ENCODE results near the gene CRTC2.

CRTC2 gene

GRCh38 chr1:153945131-153945794, 13.1 kb downstream of the CRTC2 start:
- peak; percentile 57 for DNase-seq

DNA sequence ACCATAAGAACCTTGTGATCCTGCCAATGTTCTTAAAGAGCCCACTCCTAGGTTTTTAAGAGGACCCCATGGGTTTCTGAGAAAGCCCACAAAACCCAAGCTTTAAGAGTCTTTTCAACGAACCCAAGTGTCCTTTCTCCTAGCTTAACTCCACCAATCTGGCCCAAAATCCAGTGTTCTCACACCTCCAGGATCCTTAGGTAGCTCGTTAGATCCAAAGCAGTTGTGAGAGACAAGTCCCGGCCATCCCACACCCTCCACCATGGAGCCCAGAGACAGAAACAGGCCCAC, 13.6 kb downstream of the CRTC2 start:
- no peak for DNase-seq

GRCh38 chr1:153944005-153944826, 14.2 kb downstream of the CRTC2 start:
- no peak for DNase-seq

DNA sequence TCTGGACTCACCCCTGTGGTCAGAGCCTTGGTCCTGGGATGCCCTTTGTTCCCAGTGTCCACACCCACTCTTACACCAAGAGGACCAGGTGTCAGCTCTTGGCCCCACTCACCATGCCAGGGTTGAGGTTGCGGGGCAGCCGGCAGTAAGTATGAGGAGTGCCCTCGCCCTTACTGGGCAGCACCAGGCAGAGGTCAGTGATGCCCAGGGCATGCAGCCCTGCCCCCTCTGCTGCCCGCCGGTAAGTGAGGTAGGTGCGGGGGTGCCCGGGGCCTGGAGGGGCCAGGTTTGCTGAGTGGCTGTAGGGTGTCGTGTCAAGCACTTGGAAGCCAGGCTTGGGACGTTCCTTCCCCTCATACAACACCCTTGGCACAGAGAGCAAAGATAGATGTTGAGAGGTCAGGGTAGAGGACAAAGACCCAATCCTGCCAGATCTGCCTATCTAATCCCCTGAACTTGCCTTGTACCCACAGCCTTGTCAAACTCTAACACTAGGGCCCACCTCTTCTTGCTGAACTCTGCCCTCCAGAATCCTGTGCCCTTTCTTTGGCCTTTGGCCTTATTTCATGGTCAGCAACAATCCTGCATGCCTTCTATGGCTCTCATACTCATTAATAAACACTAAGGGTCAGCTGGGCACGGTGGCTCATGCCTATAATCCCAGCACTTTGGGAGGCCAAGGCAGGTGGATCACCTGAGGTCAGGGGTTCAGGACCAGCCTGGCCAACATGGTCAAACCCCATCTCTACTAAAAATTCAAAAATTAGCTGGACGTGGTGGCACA, 15.5 kb downstream of the CRTC2 start:
- DNase-seq: no peak

DNA sequence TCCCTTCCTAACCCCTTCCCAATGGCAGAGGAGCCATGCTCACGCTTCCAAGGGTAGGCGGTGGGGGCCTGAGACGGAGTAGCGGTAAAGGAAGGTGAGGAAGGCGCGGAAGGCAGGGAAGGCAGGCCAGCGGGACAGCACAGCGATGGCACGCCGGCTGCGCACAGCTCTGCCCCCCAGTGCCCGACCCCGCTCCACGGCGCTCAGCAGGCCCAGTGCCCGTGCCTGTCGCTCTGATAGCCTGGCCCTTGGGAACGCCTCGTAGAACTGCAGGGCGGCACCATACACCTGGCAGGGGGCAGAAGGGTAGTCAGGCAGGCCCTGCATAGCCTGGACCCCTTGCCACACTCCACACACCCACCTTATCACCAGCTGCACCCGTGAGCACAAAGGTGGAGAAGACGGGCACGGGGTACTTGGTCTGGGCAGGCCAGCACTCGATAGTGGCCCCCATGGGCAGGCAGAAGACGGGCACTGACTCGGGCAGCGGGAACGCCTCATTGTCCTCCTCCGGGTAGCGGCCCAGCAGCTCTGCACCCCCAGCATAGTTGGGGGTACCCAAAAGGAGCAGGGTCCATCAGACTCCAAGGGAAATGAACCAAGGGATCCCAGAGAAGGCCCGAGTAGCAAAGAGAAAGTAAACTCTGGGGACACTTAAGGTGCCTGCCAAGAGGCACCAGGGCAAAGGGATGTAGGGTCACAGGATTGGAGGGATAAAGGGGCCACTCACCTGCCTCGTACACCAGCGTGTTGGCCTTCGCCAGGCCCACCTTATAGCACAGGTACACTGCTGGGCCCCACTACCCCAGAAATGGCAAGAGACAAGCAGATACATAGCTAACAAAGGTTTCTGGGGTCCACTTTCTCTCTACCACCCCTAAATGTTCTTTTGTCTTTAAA, 16.3 kb downstream of the CRTC2 start:
- DNase-seq: no peak

GRCh38 chr1:153940756-153941155, 17.7 kb downstream of the CRTC2 start:
- DNase-seq: no peak

- no peak for DNase-seq
These were observed 18.9 kb downstream of the CRTC2 start for GRCh38 chr1:153939476-153939875.

DNA sequence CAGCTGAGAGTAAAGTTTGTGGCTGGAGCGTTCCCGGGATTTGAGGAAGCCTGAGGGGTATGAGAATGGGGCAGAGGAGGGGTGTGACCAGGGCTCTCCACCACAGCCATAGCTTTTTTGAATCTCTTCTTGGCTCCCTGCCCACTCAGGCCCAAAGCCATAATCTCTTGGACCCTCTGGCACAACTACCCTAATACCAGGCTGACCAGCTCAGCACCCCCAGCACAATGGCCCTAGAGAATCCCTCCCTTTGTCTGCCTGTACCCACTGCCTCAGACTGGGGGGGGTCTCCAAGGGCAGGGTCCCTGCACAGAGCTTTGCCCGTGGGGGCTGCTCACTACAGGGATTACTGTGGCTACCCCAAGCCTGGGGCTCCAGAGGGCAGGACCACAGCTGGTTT, 19.4 kb downstream of the CRTC2 start:
- DNase-seq: no peak

- no peak for DNase-seq
These were observed 21.1 kb downstream of the CRTC2 start for GRCh38 chr1:153937331-153937730.

GRCh38 chr1:153936011-153936802, 22.2 kb downstream of the CRTC2 start:
- no peak for DNase-seq

GRCh38 chr1:153934746-153935145, 23.7 kb downstream of the CRTC2 start:
- DNase-seq: no peak

GRCh38 chr1:153933955-153934354, 24.5 kb downstream of the CRTC2 start:
- no peak for DNase-seq

- DNase-seq: no peak
These were observed 25.0 kb downstream of the CRTC2 start for GRCh38 chr1:153933430-153933829.

DNA sequence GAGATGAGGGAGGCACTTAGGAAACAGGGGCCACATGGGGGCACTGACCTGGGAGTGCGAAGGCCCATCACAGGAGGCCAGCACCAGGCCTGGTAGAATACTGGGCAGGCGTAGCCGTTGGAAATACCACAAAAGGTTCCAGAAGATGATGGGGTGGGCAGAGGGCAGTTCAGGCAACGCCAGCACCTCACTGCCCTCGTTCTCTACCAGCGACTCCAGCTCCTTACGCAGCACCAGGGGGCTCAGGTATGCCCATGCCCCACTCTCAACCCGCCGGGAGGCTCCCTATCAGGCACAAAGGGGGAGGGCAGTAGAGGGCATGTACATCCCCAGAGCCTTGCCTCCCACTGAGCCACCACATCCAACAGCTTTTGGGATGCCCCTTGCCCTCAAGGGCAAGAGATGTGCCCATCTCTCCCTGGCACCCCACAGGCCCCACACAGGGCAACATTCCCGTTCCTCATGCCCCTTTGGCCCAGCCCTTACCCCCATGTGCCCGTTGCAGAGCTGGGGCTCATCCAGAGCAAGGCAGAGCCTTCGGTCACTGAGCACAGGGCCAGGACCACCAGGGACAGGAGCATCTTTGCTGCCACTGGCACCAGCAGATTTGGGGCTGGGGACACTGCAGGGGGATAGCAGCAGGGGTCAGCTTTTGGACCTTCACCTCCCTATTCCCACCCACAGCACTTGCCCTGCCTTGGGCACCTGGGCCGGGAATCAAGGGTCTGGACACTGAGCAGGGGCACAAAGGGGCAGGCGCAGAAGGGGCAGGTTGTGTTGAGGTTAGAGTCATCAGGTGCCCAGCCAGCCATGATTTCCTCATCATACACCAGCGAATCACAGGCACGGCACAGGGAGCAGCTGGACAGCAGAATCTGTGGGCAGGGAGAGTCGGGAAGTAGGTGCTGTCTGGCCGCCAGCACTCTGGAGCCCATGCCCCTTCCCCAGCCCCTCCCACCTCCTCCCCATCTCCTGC, 26.0 kb downstream of the CRTC2 start:
- DNase-seq: no peak

DNA sequence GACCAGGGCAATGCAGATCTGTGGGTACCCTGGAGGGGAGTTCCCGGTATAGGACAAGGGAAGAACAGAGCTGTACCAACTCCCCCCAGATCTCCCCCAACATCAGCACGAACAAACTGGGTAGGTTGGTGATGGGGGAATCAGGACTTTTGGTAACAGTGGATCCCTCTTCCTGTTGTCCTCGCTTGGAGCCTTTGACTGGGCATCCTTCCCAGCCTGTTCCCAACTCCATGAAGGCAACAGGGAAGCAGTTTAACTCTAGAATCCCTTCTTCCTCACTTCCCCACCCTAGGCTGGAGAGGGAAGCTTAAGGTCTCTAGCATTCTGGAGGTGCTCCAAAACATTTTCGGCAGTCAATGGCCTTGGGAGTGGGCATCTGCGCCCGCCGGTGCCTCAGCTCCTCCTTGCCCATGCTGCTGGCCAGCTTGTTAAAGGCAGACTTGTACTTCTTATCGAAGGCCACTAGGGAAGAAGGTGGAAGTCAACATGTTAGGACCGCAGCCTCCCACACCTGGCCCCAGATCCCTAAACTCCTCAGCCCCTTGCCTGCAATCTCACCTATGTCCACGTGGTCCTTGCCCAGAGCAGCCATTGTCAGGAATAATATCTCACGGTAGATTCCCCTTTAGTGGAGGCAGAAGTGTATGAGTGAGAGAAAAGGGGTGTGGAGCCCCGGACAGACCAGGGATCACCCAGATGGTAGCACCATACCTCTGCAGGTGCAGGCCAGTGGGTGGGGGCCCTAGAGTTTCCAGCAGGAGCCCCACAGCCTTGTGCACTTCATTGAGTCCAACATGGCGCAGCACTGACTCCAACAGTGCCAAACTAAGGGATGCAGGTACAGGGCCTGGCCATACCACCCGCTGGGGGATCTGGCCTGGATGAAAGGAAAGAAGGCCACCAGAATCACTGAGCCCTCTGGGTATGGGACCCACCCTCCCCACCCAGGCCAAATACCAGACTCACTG, 28.1 kb downstream of the CRTC2 start:
- no peak for DNase-seq

DNA sequence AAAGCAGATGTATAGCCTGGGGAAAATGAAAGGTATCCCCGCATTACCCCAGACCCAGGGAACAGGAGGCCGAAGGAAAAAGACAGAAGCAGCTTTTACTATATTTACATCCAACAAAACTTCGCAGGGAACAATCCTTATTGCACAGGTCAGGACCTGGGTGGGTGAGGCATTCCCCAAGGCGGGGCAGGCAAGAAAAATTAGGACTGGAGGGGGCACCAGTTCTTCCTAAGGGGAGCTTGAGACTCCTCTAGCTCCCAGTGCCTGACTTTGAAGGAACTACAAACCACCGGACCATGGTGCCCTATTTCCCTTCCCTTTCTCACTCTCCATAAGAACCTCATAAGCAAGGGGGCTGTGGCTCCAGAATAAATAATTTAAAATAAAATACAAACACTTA, 29.0 kb downstream of the CRTC2 start:
- DNase-seq: no peak

GRCh38 chr1:153928791-153929341, 29.5 kb downstream of the CRTC2 start:
- peak; percentile 22 for DNase-seq

- DNase-seq: no peak
These were observed 30.2 kb downstream of the CRTC2 start for GRCh38 chr1:153928245-153928644.

GRCh38 chr1:153926405-153926804, 32.0 kb downstream of the CRTC2 start:
- no peak for DNase-seq

Measured in NCI-H69 (cell line).